Measurements from ENCODE around the gene ARMC2.
A peak's percentile ranks its signal among the peaks of the same experiment; 100 is the strongest.

Gene ARMC2

GRCh38 chr6:108988296-108988695 is 140.1 kb downstream of the ARMC2 start:
- DNase-seq (ENCODE audit: low read depth), result no peak

GRCh38 chr6:108988765-108989164 is 140.5 kb downstream of the ARMC2 start:
- no peak for DNase-seq (ENCODE audit: low read depth)

- no peak for DNase-seq (ENCODE audit: low read depth)
Observed at GRCh38 chr6:108989700-108990099, 141.5 kb downstream of the ARMC2 start.

- DNase-seq (ENCODE audit: low read depth), result no peak
Observed at GRCh38 chr6:108993876-108994275, 145.7 kb downstream of the ARMC2 start.

GRCh38 chr6:108995296-108995695 is 147.1 kb downstream of the ARMC2 start:
- DNase-seq (ENCODE audit: low read depth), result no peak

- DNase-seq (ENCODE audit: low read depth), result no peak
Observed at GRCh38 chr6:108996208-108996607, 148.0 kb downstream of the ARMC2 start.

GRCh38 chr6:108998485-108998884 is 150.3 kb downstream of the ARMC2 start:
- DNase-seq (ENCODE audit: low read depth), result no peak

- no peak for DNase-seq (ENCODE audit: low read depth)
Observed at GRCh38 chr6:108999428-108999827, 151.2 kb downstream of the ARMC2 start.

- no peak for DNase-seq (ENCODE audit: low read depth)
Observed at GRCh38 chr6:109000289-109000688, 152.1 kb downstream of the ARMC2 start.

- no peak for DNase-seq (ENCODE audit: low read depth)
Observed at GRCh38 chr6:109001291-109001894, 153.2 kb downstream of the ARMC2 start.

GRCh38 chr6:109002051-109002697 is 154.0 kb downstream of the ARMC2 start:
- peak; percentile 59 for DNase-seq (ENCODE audit: low read depth)

GRCh38 chr6:109002882-109003281 is 154.7 kb downstream of the ARMC2 start:
- DNase-seq (ENCODE audit: low read depth), result no peak

GRCh38 chr6:109006818-109007217 is 158.6 kb downstream of the ARMC2 start:
- no peak for DNase-seq (ENCODE audit: low read depth)

GRCh38 chr6:109007521-109007920 is 159.3 kb downstream of the ARMC2 start:
- no peak for DNase-seq (ENCODE audit: low read depth)

- no peak for DNase-seq (ENCODE audit: low read depth)
Observed at GRCh38 chr6:109008054-109008453, 159.8 kb downstream of the ARMC2 start.

GRCh38 chr6:109008537-109009235 is 160.5 kb downstream of the ARMC2 start:
- DNase-seq (ENCODE audit: low read depth), result peak; percentile 22

- peak; percentile 21 for DNase-seq (ENCODE audit: low read depth)
Observed at GRCh38 chr6:109009236-109009961, 161.2 kb downstream of the ARMC2 start.

GRCh38 chr6:109009962-109010704 is 161.9 kb downstream of the ARMC2 start:
- DNase-seq (ENCODE audit: low read depth), result no peak

- no peak for DNase-seq (ENCODE audit: low read depth)
Observed at GRCh38 chr6:109010705-109011102, 162.5 kb downstream of the ARMC2 start.

GRCh38 chr6:109013656-109014305 is 165.6 kb downstream of the ARMC2 start:
- no peak for DNase-seq (ENCODE audit: low read depth)

- DNase-seq (ENCODE audit: low read depth), result no peak
Observed at GRCh38 chr6:109014606-109015005, 166.4 kb downstream of the ARMC2 start.
